GM18873 (cell line): Measurements from ENCODE around the gene EFCAB13.

ENCODE experiments used
- ATAC-seq: cut with Tn5 transposase; IDR thresholded peaks from one replicate; pipeline ENCODE4 v1.9.1; 2021; ENCODE audit warnings: mild to moderate bottlenecking, moderate library complexity, moderate number of reproducible peaks; ENCODE audit not compliant: unreplicated experiment, low FRiP score

EFCAB13 gene

DNA sequence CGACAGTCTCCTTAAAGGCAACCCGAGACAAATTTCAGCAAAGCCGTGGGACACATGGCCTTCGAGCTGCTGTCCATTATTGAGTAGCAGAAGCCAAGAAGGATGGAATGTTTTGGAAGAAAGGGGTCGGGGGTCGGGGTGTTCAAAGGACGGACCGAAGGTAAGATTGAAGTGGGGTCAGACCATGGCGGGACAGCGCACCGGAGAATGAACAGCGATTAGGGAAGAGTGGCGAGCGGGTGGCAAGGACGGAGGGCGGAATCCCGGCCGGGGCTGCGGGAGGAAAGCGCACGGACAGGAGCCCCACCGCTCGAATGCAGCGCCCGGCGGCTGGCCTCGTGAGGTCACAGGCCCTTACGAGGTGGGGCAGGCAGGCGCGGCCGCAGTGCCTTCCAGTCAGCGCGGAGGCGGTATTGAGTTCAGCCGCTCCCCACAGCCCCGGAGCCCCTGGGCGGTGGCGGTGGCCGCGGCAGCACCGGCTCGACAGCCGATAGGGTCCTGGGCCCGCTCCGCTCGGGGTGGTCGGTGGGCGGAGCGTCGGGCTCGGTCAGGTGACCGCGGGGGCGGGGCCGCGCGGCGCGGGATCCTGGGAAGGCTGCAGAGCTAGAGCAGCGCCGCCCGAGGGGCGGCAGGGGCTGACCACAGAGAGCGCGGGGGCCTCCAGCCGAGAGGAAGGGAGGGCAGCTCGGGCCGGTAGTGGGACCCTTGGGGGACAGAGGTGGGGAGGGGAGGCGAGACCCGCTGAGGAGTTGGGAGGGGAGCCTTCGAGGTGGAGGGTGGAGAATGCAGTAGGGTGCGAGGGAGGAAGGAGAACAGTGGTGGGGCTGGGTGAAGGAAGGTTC, at the start of gene EFCAB13:
Gene EFCAB13, plus strand, starts transcription at position 574 of the 842 bp plus-strand sequence. CDS start 4,399 bp downstream, outside the sequence.
- ATAC-seq = peak; percentile 74

- no peak for ATAC-seq
Measured at GRCh38 chr17:47274319-47275069, 49.3 kb upstream of the EFCAB13 start.

GRCh38 chr17:47275245-47275984, 48.3 kb upstream of the EFCAB13 start:
- ATAC-seq = no peak

GRCh38 chr17:47276444-47276843, 47.3 kb upstream of the EFCAB13 start:
- no peak for ATAC-seq

DNA sequence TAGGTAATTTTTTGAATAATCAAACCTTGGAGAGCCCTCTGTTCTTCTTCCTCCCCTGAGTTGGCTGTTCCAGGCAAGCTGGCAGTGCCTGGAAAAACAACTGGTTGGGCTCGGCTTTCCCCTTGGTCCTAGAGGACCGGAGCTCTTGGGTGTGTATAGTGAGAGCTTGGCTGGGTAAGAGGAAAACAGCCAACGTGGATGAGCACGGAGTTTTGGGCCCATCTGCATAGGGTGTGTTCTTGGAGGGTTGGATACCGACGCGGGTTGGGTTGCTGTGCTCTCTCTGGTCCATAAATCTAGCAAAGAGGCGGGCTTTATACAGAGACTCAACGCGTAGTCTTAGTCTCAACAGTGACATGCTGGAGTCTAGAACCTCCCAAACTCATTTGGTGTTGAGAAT, 46.9 kb upstream of the EFCAB13 start:
- ATAC-seq = no peak

DNA sequence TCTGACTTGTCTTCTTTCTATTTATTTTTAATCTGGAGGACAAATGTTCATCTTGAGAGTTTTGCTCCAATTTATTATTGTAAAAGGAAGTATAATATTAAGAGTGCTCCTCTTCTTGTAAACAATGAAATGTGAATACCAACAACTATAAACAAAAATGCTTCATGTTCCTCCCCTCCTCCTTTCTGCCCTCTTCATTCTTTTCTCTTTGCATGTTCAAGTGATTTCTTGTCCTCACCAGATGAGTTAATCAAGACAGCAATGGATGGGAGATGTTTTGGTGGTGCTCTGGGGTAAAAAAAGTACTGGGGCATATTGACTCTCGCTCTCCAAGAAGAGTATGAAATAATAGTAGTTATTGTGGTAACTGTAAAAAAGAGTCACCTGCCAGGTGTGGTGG, 45.8 kb upstream of the EFCAB13 start:
- no peak for ATAC-seq

- peak; percentile 10 for ATAC-seq
Measured at GRCh38 chr17:47278561-47278960, 45.2 kb upstream of the EFCAB13 start.

- ATAC-seq = peak; percentile 53
Measured at GRCh38 chr17:47279062-47279801, 44.5 kb upstream of the EFCAB13 start.

GRCh38 chr17:47280072-47280811, 43.5 kb upstream of the EFCAB13 start:
- no peak for ATAC-seq

GRCh38 chr17:47281216-47281615, 42.5 kb upstream of the EFCAB13 start:
- no peak for ATAC-seq

- ATAC-seq = no peak
Measured at GRCh38 chr17:47285003-47285402, 38.8 kb upstream of the EFCAB13 start.

GRCh38 chr17:47286198-47286914, 37.4 kb upstream of the EFCAB13 start:
- ATAC-seq = no peak

DNA sequence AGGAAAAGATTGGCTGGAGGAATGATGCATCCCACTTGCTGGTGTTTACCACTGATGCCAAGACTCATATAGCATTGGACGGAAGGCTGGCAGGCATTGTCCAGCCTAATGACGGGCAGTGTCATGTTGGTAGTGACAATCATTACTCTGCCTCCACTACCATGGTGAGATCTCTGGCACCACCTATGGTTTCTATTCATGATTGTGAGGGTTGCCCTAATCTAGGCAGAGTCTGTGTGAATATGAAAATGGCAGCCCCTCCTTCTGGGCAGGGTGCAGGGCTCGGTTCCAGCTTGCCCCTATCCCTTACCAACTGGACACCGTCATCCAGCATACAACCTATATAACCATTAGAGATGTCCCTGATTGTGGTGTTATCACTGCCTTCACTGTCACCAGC, 36.7 kb upstream of the EFCAB13 start:
- ATAC-seq = no peak

- no peak for ATAC-seq
Measured at GRCh38 chr17:47287639-47288038, 36.1 kb upstream of the EFCAB13 start.

DNA sequence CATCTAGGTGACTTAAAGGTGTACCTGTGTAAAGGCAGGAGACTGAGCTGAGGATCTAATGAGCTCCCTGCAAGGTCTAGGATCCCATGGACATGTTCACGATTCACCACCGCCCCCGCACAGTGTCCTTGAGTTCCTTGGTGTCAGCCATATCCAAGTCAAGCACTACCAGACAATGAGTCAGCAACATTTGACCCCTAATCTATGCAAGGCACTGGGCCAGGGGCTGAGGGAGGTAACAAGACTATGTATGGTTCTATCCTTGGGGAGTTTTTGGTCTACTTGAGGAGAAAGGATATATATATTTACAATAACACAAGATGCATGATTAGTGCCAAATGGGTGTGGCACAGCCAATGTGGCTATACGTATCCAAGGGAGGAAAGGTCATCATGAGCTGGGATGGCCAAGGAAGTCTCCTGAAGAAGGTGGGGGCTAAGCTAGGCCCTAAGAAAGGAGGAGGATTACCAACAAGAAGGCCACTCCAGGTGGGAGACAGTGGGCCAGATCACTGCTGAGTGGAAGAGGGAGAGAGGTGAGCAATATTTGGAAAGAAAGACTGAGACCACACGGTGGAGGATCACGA, 35.1 kb upstream of the EFCAB13 start:
- no peak for ATAC-seq

DNA sequence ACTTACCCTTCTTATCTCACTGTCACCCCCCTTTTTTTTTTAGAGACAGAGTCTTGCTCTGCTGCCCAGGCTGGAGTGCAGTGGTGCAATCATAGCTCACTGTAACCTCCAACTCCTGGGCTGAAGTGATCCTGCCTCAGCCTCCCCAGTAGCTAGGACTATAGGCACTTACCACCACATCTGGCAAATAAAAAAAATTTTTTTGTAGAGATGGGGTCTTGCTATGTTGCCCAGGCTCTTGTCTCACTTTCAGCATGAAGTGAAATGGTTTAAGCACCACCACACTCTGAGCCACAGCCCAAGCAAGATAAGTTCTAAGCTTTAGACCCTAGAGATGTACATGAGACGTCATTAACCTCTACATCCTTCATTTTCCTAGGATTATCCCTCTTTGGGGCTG, 34.5 kb upstream of the EFCAB13 start:
- no peak for ATAC-seq

GRCh38 chr17:47290870-47291241, 32.9 kb upstream of the EFCAB13 start:
- ATAC-seq = no peak

DNA sequence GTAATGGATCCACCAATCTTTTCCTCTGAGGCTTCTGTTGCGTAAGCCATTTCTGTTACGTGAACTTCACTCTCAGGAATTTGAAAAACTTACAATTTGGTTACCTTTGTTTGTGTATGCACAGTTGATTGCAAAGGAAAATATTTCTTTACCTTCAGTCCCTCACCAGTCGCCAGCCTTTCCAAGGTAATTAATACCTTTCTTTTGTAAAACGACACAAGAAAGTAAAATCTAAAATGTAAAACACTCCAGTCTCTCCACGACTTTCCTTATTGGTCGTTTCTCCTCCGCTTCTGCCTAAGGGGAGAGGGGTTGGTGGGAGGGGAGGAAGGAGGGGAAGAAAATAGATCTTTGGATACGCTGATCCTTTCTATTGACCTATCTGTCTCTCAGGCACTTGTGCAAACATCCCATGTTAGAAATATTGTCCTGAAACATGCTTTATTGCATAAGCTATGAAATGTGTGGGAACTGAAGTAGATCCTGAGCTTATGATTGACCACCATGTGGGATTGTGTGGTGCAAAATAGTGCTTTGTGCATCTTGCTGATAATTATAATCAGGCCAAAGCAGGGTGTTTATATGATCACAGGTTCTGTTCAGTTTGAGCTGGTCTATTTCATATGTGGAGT, 32.4 kb upstream of the EFCAB13 start:
- no peak for ATAC-seq
